Nephron (organoid): ENCODE measurements around the gene ENTPD8.

Experiments
- H3K27ac Mint-ChIP-seq, 3 experiments: 2 replicates each; pipeline ENCODE4 v1.8.0; 2020; ENCODE audit warnings: mixed read lengths in 3 of 3, mild to moderate bottlenecking in 2 of 3, moderate library complexity in 1 of 3
- H3K27me3 Mint-ChIP-seq: 2 replicates; pipeline ENCODE4 v1.8.0; 2021; ENCODE audit warnings: low read depth, mild to moderate bottlenecking, moderate library complexity, mixed read lengths
- H3K36me3 Mint-ChIP-seq: 2 replicates; pipeline ENCODE4 v1.8.0; 2020; ENCODE audit warnings: low read depth, mixed read lengths
- H3K4me1 Mint-ChIP-seq: 2 replicates; pipeline ENCODE4 v1.8.0; 2020; ENCODE audit warnings: mixed read lengths
- H3K4me3 Mint-ChIP-seq, 3 experiments: 2 replicates each; pipeline ENCODE4 v1.8.0; 2020; ENCODE audit warnings: mild to moderate bottlenecking in 3 of 3, mixed read lengths in 3 of 3, moderate library complexity in 2 of 3
- H3K9me3 Mint-ChIP-seq: 2 replicates; pipeline ENCODE4 v1.8.0; 2020; ENCODE audit warnings: mixed read lengths
- TF ChIP-seq, protein P1 (sequence below), 3 experiments: fragments of 200-600 bp; sonication (generic); IDR thresholded peaks; one replicate each; pipeline ENCODE4 v1.5.0; 2021; ENCODE audit warnings: antibody characterized with exemption in 3 of 3; ENCODE audit not compliant: unreplicated experiment in 3 of 3

The ENTPD8 gene

DNA sequence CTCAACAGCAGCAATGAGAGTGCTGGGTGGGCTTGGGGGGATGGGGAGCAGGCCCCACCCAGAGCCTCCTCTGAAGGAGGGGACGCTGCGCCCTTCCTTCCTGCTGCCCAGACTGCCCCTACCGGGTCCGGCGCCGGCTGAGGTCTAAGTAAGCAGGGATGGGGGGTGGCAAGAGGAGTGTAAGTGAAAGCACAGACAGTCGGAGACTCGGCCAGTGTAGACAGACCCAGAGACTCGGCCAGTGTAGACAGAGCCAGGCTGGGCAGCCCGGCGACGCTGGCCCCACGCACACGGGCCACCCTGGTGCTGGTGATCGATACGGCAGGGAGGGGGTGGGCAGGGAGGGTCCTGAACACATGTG, 7.4 kb upstream of the ENTPD8 start:
- peaks cover 19% of the 10 kb centered on the region for H3K4me1 Mint-ChIP-seq
- no peak overlapping the region for H3K4me3 Mint-ChIP-seq
- H3K36me3 Mint-ChIP-seq: no peaks in the 10 kb centered on the region
- H3K27ac Mint-ChIP-seq: no peak overlapping the region
- H3K9me3 Mint-ChIP-seq: peaks cover under 1% of the 10 kb centered on the region
- H3K27me3 Mint-ChIP-seq: no peaks in the 10 kb centered on the region
- TF ChIP-seq, protein P1, sequence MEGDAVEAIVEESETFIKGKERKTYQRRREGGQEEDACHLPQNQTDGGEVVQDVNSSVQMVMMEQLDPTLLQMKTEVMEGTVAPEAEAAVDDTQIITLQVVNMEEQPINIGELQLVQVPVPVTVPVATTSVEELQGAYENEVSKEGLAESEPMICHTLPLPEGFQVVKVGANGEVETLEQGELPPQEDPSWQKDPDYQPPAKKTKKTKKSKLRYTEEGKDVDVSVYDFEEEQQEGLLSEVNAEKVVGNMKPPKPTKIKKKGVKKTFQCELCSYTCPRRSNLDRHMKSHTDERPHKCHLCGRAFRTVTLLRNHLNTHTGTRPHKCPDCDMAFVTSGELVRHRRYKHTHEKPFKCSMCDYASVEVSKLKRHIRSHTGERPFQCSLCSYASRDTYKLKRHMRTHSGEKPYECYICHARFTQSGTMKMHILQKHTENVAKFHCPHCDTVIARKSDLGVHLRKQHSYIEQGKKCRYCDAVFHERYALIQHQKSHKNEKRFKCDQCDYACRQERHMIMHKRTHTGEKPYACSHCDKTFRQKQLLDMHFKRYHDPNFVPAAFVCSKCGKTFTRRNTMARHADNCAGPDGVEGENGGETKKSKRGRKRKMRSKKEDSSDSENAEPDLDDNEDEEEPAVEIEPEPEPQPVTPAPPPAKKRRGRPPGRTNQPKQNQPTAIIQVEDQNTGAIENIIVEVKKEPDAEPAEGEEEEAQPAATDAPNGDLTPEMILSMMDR (IDR thresholded peaks at IDR 0.05; ENCODE audit: unreplicated experiment in 3 of 3): no peak

GRCh38 chr9:137447722-137448601, 6.8 kb upstream of the ENTPD8 start:
- Mint-ChIP-seq H3K36me3 (no peaks in the 10 kb centered on the region), H3K4me3 (no peak overlapping the region), H3K4me1 (peaks cover 19% of the 10 kb centered on the region), H3K9me3 (peaks cover 2% of the 10 kb centered on the region), H3K27ac (no peak overlapping the region), H3K27me3 (no peaks in the 10 kb centered on the region)
- TF ChIP-seq, protein P1 (IDR thresholded peaks at IDR 0.05; ENCODE audit: unreplicated experiment in 3 of 3): no peak

DNA sequence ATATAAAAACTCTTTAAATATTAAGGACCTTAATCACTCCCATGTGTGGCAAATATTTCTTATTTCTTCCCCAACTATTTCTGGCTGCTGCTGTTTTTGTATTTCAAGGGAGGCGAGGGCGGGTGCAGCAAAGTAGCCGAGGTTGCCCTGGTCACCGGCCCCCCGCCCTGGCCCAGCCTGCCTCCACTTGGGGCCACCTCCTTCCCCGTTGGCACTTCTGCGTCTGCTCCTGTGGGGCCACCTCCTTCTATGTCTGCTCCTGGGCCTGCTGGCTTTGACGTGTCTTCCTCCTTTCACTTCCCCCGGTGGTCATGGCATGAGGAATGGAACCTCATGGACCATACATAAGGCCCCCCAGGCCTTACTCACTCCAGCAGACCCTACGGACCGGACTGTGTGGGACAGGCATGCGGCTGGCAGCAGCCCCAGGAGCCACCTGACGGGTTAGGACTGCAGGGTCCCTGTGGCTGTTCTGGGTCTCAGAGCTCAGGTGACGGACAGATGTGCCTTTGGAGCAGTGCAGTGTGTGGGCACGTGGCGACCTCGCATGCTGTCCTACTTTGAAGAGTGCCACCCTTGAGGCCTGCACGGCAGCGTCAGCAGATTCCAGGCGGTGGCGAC, 5.8 kb upstream of the ENTPD8 start:
- peaks cover 21% of the 10 kb centered on the region for H3K4me1 Mint-ChIP-seq

DNA sequence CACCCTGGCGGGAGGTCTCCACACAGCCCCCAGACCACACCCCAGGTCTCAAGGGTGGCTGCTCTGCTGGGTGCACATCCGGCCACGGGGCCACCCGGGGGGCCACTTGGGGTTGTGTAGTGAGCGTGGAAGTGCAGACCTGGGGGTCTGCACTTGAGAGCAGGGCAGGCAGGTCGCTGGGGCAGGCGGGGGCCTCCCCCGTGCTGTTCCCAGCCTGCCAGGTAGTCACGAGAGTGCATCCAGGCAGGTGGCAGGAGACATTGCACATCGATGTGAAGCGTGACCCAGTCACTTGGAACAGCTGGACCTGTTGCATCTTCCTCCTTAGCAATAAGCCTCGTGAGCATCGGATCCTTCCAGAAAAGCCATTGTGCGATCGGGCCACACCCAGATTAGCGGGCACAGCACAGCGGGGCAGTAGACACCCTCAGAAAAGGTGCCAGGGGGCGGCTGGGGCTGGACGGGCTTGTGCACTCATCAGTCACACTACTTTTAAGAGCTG, 4.8 kb upstream of the ENTPD8 start:
- Mint-ChIP-seq H3K9me3 (peaks cover 2% of the 10 kb centered on the region), H3K36me3 (no peaks in the 10 kb centered on the region), H3K27me3 (peaks cover 4% of the 10 kb centered on the region), H3K4me3 (no peak overlapping the region), H3K27ac (no peak overlapping the region), H3K4me1 (peaks cover 24% of the 10 kb centered on the region)
- TF ChIP-seq, protein P1 (IDR thresholded peaks at IDR 0.05; ENCODE audit: unreplicated experiment in 3 of 3): no peak

More for the DNA sequence above, 5.8 kb upstream of the ENTPD8 start:
- no peak overlapping the region for H3K27ac Mint-ChIP-seq
- no peak overlapping the region for H3K4me3 Mint-ChIP-seq
- peaks cover 2% of the 10 kb centered on the region for H3K27me3 Mint-ChIP-seq
- H3K36me3 Mint-ChIP-seq: no peaks in the 10 kb centered on the region
- H3K9me3 Mint-ChIP-seq: peaks cover 2% of the 10 kb centered on the region
- TF ChIP-seq, protein P1 (IDR thresholded peaks at IDR 0.05; ENCODE audit: unreplicated experiment in 3 of 3): no peak

- H3K27ac Mint-ChIP-seq: peak overlapping the region in 1 of 3 experiments; percentile 29
- peaks cover 2% of the 10 kb centered on the region for H3K9me3 Mint-ChIP-seq
- TF ChIP-seq, protein P1 (IDR thresholded peaks at IDR 0.05; ENCODE audit: unreplicated experiment in 3 of 3): peak; percentile 71 to 77 (median 75)
- H3K27me3 Mint-ChIP-seq: peaks cover 4% of the 10 kb centered on the region
- no peak overlapping the region for H3K4me3 Mint-ChIP-seq
- no peaks in the 10 kb centered on the region for H3K36me3 Mint-ChIP-seq
- H3K4me1 Mint-ChIP-seq: peaks cover 24% of the 10 kb centered on the region
These were observed 4.2 kb upstream of the ENTPD8 start for GRCh38 chr9:137445275-137445807.
